ENCODE results near the gene ALPI. TPM values are rescaled to one million over a fixed set of nuclear protein-coding genes. Genes with fewer than 3 reads are reported as not detected.

ALPI gene
- total RNA-seq, 2 experiments from 2014 or later: not detected

DNA sequence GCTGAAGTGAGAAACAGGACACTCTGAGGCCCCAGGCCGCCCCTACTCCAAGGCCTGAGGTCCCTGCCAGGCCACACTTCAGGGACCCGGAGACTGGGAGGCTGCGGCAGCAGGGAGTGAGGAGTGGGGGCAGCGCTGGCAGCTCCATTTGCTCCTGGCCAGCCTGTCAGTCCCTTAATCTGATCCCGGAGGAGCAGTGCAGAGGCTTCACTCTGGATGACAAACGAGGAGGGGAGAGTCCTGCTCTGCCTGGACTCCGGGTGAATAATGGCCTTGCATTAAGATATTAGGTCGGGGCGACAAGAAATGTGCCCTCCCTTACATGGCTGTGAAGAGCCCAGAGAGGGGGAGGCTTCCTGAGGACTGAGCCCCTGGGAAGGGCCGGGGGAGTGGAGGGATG is 49.9 kb downstream of the ALPI start:
- Histone ChIP-seq H2AFZ (ENCODE audit: low read length) (no peak overlapping the region), H3K36me3 (ENCODE audit: insufficient read depth, low read length) (no peaks in the 10 kb centered on the region), H4K20me1 (ENCODE audit: insufficient read depth, low read length) (no peaks in the 10 kb centered on the region), H3K4me1 (ENCODE audit: insufficient read depth, low read length, poor library complexity, severe bottlenecking) (no peaks in the 10 kb centered on the region), H3K79me2 (ENCODE audit: insufficient read depth, low read depth, low read length) (no peaks in the 10 kb centered on the region), H3K9me2 (ENCODE audit: insufficient read depth, low read length) (no peaks in the 10 kb centered on the region), H3K4me3 (ENCODE audit: low read depth, low read length, poor library complexity, severe bottlenecking) (no peak overlapping the region), H3K4me2 (ENCODE audit: low read length) (no peak overlapping the region), H3K27ac (ENCODE audit: low read depth, low read length, poor library complexity, severe bottlenecking) (no peak overlapping the region), H3K9me3 (ENCODE audit: low read length) (no peaks in the 10 kb centered on the region)
- intact Hi-C loops (cut with micrococcal nuclease; ENCODE audit: unreplicated experiment): no loop called here
- no peak for DNase-seq (ENCODE audit: low spot score)
- BruUV-seq (replicated peaks): no TSS peak
- CTCF ChIA-PET (ENCODE audit: unreplicated experiment): no interaction called here
- POLR2A ChIA-PET: no interaction called here
- no peak for TF ChIP-seq EZH2phosphoT487 (IDR thresholded peaks at IDR 0.05; ENCODE audit: borderline replicate concordance, low read depth, low read length)
- TF ChIP-seq, protein P1, sequence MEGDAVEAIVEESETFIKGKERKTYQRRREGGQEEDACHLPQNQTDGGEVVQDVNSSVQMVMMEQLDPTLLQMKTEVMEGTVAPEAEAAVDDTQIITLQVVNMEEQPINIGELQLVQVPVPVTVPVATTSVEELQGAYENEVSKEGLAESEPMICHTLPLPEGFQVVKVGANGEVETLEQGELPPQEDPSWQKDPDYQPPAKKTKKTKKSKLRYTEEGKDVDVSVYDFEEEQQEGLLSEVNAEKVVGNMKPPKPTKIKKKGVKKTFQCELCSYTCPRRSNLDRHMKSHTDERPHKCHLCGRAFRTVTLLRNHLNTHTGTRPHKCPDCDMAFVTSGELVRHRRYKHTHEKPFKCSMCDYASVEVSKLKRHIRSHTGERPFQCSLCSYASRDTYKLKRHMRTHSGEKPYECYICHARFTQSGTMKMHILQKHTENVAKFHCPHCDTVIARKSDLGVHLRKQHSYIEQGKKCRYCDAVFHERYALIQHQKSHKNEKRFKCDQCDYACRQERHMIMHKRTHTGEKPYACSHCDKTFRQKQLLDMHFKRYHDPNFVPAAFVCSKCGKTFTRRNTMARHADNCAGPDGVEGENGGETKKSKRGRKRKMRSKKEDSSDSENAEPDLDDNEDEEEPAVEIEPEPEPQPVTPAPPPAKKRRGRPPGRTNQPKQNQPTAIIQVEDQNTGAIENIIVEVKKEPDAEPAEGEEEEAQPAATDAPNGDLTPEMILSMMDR (conservative IDR thresholded peaks at IDR 0.05; ENCODE audit: low read length): no peak

DNA sequence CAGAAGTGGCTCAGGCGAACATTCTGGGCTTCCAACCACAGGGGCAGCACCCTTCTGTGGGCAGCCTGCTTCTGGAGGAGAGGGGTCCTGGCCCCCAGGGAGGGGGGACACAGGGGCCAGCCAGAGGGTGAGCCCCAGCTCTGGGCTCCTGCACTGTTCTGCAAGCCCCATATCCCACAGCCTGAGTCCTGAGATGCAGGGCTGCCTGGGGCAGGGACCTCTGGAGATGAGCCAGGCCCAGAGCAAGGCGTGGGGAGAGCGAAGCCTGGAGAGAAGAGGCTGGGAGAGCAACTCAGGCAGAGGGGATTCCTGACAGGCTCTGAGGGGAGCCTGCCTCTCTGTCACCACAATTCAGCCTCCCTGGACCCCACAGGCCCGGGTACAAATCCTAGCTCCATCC is 50.8 kb downstream of the ALPI start:
- H3K36me3 ChIP-seq (ENCODE audit: insufficient read depth, low read length): no peaks in the 10 kb centered on the region
- no peak for DNase-seq (ENCODE audit: low spot score)
- intact Hi-C loops (cut with micrococcal nuclease; ENCODE audit: unreplicated experiment): no loop called here
- ChIA-PET CTCF (ENCODE audit: unreplicated experiment) (no interaction called here), POLR2A (no interaction called here)
- no peak overlapping the region for H3K27ac ChIP-seq (ENCODE audit: low read depth, low read length, poor library complexity, severe bottlenecking)
- BruUV-seq (replicated peaks): no TSS peak
- H3K9me2 ChIP-seq (ENCODE audit: insufficient read depth, low read length): no peaks in the 10 kb centered on the region
- H2AFZ ChIP-seq (ENCODE audit: low read length): no peak overlapping the region
- TF ChIP-seq, protein P1 (conservative IDR thresholded peaks at IDR 0.05; ENCODE audit: low read length): no peak
- TF ChIP-seq EZH2phosphoT487 (IDR thresholded peaks at IDR 0.05; ENCODE audit: borderline replicate concordance, low read depth, low read length): no peak
- no peaks in the 10 kb centered on the region for H3K4me1 ChIP-seq (ENCODE audit: insufficient read depth, low read length, poor library complexity, severe bottlenecking)
- no peak overlapping the region for H3K4me3 ChIP-seq (ENCODE audit: low read depth, low read length, poor library complexity, severe bottlenecking)
- H3K9me3 ChIP-seq (ENCODE audit: low read length): no peaks in the 10 kb centered on the region
- H3K4me2 ChIP-seq (ENCODE audit: low read length): no peak overlapping the region
- no peaks in the 10 kb centered on the region for H4K20me1 ChIP-seq (ENCODE audit: insufficient read depth, low read length)
- H3K79me2 ChIP-seq (ENCODE audit: insufficient read depth, low read depth, low read length): no peaks in the 10 kb centered on the region

DNA sequence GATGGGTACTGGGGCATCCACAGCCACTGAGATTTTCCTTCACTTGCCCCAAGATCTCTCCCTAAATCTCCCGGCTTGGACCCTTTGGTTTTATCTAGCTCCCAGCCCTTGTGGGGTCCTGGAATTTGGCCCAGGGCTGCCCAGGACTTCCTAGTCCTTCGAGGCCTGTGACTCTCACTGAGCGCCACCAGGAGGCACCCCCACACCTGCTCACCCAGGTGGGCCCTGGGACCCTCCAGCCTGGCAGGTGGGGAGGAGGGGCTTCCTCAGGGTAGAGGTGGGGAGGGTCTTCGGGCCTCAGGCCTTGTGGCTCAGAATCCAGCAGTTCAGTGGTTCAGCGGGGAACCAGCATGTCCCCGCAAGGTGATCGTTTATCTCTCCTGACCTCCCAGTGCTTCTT is 52.3 kb downstream of the ALPI start:
- no peak for DNase-seq (ENCODE audit: low spot score)
- no peaks in the 10 kb centered on the region for H3K9me2 ChIP-seq (ENCODE audit: insufficient read depth, low read length)
- no peak overlapping the region for H2AFZ ChIP-seq (ENCODE audit: low read length)
- no peak for TF ChIP-seq EZH2phosphoT487 (IDR thresholded peaks at IDR 0.05; ENCODE audit: borderline replicate concordance, low read depth, low read length)
- TF ChIP-seq, protein P1 (conservative IDR thresholded peaks at IDR 0.05; ENCODE audit: low read length): 0 out of 2 replicates have a peak, but pooled peaks have one; percentile 10
- POLR2A ChIA-PET: no interaction called here
- H4K20me1 ChIP-seq (ENCODE audit: insufficient read depth, low read length): no peaks in the 10 kb centered on the region
- H3K4me2 ChIP-seq (ENCODE audit: low read length): no peak overlapping the region
- H3K4me1 ChIP-seq (ENCODE audit: insufficient read depth, low read length, poor library complexity, severe bottlenecking): no peaks in the 10 kb centered on the region
- no peaks in the 10 kb centered on the region for H3K9me3 ChIP-seq (ENCODE audit: low read length)
- no peak overlapping the region for H3K27ac ChIP-seq (ENCODE audit: low read depth, low read length, poor library complexity, severe bottlenecking)
- BruUV-seq (replicated peaks): no TSS peak
- intact Hi-C loops (cut with micrococcal nuclease; ENCODE audit: unreplicated experiment): no loop called here
- H3K4me3 ChIP-seq (ENCODE audit: low read depth, low read length, poor library complexity, severe bottlenecking): no peak overlapping the region
- H3K36me3 ChIP-seq (ENCODE audit: insufficient read depth, low read length): no peaks in the 10 kb centered on the region
- H3K79me2 ChIP-seq (ENCODE audit: insufficient read depth, low read depth, low read length): no peaks in the 10 kb centered on the region
- CTCF ChIA-PET (ENCODE audit: unreplicated experiment): no interaction called here

Other genes starting within 250 kb of the ALPI start
- gene ALPP, start 77.4 kb upstream of the ALPI start, total RNA-seq (2014; rRNA removed; shearing (Covaris generic)): not detected in 2 replicates
- not detected in 2 replicates for gene ALPP, start 77.4 kb upstream of the ALPI start, total RNA-seq (2022)
- not detected in 2 replicates for gene ALPG, start 49.3 kb upstream of the ALPI start, total RNA-seq (2014; rRNA removed; shearing (Covaris generic))
- not detected in 2 replicates for gene ALPG, start 49.3 kb upstream of the ALPI start, total RNA-seq (2022)
- not detected in 2 replicates for gene ECEL1, start 31.7 kb downstream of the ALPI start, total RNA-seq (2014; rRNA removed; shearing (Covaris generic))
- gene ECEL1, start 31.7 kb downstream of the ALPI start, total RNA-seq (2022): not detected in 2 replicates
- gene PRSS56, start 64.2 kb downstream of the ALPI start, total RNA-seq (2014; rRNA removed; shearing (Covaris generic)): not detected in 2 replicates
- not detected in 2 replicates for gene PRSS56, start 64.2 kb downstream of the ALPI start, total RNA-seq (2022)
- gene CHRND, start 70.0 kb downstream of the ALPI start, total RNA-seq (2014; rRNA removed; shearing (Covaris generic)): not detected in 2 replicates
- gene CHRND, start 70.0 kb downstream of the ALPI start, total RNA-seq (2022): not detected in 2 replicates
- not detected in 2 replicates for gene CHRNG, start 83.5 kb downstream of the ALPI start, total RNA-seq (2014; rRNA removed; shearing (Covaris generic))
- not detected in 2 replicates for gene CHRNG, start 83.5 kb downstream of the ALPI start, total RNA-seq (2022)
- 21.0 and 27.8 TPM in 2 replicates for gene TIGD1, start 94.4 kb downstream of the ALPI start, total RNA-seq (2014; rRNA removed; shearing (Covaris generic))
- gene TIGD1, start 94.4 kb downstream of the ALPI start, total RNA-seq (2022): 18.5 and 21.1 TPM in 2 replicates
- 59.9 and 61.6 TPM in 2 replicates for gene EIF4E2, start 94.5 kb downstream of the ALPI start, total RNA-seq (2014; rRNA removed; shearing (Covaris generic))
- gene EIF4E2, start 94.5 kb downstream of the ALPI start, total RNA-seq (2022): 73.7 and 76.3 TPM in 2 replicates
- 1.4 TPM in 1 of 2 replicates, not detected in the other for gene EFHD1, start 177.5 kb downstream of the ALPI start, total RNA-seq (2014; rRNA removed; shearing (Covaris generic))
- not detected in 2 replicates for gene EFHD1, start 177.5 kb downstream of the ALPI start, total RNA-seq (2022)
- 39.1 and 50.5 TPM in 2 replicates for gene GIGYF2, start 241.2 kb downstream of the ALPI start, total RNA-seq (2014; rRNA removed; shearing (Covaris generic))
- gene GIGYF2, start 241.2 kb downstream of the ALPI start, total RNA-seq (2022): 60.9 and 64.8 TPM in 2 replicates

All from OCI-LY7 (cell line).